HG02642 (cell line): Measurements from ENCODE around the gene UQCR10.

ENCODE experiments used
- ATAC-seq: cut with Tn5 transposase; IDR thresholded peaks from one replicate; pipeline ENCODE4 v1.9.1; 2021; ENCODE audit warnings: mild to moderate bottlenecking; ENCODE audit not compliant: unreplicated experiment, poor library complexity

Gene UQCR10

GRCh38 chr22:29793396-29793795 is 26.2 kb downstream of the UQCR10 start:
- ATAC-seq = no peak

GRCh38 chr22:29795663-29796062 is 28.5 kb downstream of the UQCR10 start:
- ATAC-seq = no peak

GRCh38 chr22:29797351-29797750 is 30.2 kb downstream of the UQCR10 start:
- no peak for ATAC-seq

GRCh38 chr22:29798318-29798717 is 31.1 kb downstream of the UQCR10 start:
- no peak for ATAC-seq

GRCh38 chr22:29798801-29799200 is 31.6 kb downstream of the UQCR10 start:
- ATAC-seq = no peak

DNA sequence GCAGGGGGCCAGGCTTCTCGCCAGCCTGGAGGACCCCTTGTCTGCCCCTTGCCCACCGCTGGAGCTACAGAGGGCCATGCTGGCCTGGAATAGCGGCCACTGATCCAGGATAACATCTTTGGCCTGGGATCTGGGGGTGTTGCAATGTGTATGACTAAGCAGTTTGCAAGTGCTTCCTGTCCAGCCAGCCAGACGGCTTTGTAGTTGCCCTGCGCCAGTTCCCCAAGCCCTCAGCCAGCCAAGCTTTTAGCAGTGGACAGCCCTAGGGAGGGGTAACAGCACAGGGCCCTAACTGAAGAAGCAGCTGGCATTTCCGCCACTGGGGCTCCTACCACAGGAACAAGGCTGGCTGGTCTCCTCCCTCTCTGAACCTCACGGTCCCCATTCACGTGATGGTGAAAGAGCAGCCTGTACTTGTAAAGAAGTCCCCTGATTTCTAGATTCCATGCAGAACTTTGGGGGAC is 32.1 kb downstream of the UQCR10 start:
- ATAC-seq = no peak

DNA sequence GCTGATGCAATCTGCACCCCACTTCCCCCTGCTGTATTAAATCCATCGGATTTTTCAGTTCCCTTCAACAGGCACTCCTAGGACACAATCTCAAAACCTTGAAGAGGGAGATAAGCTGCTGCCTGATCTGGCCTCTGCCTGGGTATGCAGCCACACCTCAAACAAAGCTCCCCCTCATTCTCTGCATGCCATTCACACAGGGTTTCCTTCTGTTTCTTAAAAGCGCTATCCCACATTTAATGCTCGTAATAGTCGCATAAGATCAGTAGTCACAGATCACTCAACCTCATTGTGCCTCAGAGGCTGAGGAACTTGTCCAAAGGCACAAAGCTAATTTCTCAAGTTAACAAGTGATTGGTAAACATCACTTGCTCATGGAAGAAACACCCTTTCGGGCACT is 34.0 kb downstream of the UQCR10 start:
- ATAC-seq = no peak

- ATAC-seq = no peak
Observed at GRCh38 chr22:29801796-29802195, 34.6 kb downstream of the UQCR10 start.

DNA sequence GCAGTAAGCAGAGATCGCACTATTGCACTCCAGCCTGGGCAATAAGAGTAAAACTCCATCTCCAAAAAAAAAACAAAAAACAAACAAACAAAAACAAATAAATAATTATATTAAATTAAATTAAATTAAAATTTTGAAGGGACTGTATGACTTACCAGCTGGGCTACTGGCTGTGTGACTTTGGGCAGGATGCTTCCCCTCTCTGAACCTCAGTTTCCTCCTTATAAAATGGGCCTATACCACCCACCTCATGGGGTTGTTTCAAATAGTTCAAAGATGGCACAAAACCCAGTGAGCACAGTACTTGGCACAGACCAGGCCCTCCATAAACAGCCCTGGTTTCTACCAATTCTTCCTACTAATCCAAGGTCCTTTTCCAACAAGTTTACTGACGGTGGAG is 36.0 kb downstream of the UQCR10 start:
- ATAC-seq = no peak

DNA sequence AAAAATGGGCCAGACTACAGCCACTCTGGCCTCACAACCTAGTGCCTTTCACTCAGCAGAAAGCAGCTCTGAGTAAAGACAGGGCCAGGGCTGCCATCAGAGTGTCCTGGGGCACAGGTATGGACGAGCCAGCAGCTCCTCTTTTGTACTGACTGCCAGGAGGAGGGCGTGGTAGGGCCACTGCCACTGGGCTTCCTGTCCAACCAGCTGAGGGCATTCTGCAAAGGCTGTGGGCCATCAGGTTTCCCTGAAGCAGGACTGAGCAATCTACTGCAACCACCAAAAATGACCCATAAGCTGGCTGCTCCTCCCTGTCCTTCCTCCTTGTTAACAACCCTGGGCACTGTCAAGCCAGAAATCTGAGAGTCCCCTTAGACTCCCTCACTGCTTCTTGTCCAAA is 37.8 kb downstream of the UQCR10 start:
- no peak for ATAC-seq

- no peak for ATAC-seq
Observed at GRCh38 chr22:29806196-29806595, 39.0 kb downstream of the UQCR10 start.

- no peak for ATAC-seq
Observed at GRCh38 chr22:29810216-29810615, 43.0 kb downstream of the UQCR10 start.

DNA sequence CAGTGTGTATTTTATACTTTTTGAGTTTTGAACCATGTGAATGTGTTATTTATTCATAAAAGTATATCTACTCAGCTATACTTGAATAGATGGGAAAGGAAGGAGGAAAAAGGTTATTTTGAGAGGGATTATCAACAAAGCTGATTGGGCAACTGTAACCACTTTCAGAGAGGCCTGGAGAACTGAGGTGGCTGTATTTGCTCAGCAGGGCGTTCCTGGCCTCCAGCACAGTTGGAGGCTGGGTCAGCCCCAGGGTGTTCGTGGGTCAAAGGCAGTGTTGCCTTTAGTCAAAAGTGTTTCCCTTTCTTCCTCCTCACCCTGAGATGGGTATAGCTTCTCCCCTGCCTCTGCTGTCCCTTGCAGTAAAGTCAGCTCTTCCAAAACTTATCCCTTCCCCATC is 44.2 kb downstream of the UQCR10 start:
- ATAC-seq = no peak

- no peak for ATAC-seq
Observed at GRCh38 chr22:29813126-29813525, 46.0 kb downstream of the UQCR10 start.

DNA sequence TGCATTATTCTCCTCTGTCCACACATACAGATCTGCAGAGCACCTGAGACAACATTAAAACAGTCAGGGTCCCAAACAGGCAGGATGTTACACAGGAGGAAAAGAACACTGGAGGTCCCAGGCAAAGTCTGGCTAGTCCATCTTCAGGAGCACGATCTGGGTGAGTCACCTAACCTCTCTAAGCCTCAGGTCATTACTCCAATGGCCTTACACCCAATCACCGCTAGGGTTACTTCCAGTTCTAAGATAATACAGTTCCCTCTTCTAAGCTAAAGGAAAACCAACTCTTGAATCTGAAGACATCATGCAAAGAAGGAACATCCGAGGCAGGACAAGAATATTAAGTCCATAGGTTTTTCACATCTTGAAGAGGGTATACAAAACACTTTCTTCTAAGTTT is 46.4 kb downstream of the UQCR10 start:
- ATAC-seq = no peak

DNA sequence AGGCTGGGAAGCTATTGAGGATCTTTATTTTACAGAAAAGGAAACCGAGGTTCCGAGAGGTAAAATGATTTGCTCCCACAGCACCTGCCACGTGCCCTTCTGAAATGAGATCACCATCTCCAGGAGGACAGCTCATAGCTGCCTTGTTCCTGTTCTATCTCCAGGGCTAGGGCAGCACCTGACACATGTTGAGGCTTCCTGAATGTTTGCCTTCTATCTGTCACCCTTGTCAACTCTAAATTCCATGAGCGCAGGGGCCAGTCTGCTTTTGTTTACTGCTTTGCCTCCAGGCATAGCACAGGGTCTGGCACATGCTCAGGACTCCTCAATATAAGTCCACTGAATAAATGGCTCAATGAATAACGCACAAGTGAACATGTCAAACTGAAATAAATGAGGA is 46.8 kb downstream of the UQCR10 start:
- ATAC-seq = no peak

- ATAC-seq = no peak
Observed at GRCh38 chr22:29815580-29815979, 48.4 kb downstream of the UQCR10 start.

DNA sequence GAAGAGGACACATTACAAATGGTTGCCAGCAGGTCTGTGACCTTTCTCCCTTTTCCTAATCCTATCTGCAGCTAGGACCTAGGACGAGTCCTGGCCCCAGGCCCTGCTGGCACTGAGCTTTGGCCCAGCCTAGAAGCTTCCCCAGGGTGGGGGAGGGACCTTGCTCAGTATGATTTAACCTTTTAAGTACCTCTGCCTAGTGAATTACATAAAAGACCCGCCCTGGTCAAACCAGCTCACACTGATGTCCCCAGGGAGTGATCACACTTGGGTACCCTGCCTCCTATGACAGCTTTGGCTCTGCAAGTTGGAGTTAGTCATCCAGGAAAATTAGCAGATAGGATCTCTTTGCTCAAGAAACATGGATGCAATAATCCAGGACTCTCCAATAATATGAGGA is 49.0 kb downstream of the UQCR10 start:
- no peak for ATAC-seq

DNA sequence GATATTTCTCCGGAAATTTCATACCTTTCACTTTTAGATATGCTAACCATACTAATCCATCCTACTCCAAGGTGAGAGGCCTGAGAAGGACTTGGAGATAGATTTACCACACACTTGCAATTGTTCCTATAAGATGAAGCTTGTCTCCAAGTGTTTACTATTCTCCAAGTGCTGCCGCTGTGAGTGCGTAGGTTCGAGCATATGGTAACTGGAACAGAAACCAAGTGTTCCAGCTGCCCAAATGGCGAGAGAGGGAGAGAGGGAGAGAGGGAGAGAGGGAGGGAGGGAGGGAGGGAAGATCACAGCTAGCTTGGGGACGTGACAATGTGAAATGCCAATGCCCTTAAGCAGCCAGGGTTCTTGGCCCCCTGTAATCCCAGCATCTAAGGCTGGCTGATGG is 49.4 kb downstream of the UQCR10 start:
- ATAC-seq = no peak

DNA sequence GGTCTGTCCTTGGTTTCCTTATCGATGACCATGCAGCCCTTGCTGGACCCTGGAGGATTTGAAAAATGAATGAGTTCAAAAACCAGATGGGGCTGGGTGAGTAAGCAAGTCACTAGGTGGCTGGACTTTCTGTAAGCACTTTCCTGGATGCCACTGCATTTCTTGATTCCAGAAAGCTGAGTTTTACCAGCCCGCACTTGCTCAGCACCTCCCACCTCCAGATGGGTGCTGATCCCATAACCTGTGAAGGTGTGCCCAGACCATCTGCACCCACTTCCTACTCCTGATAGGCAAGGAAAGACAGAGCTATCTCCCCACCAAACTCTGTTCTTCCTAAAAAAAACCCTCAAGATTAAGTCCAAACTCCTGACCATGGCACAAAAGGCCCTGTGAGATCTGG is 49.8 kb downstream of the UQCR10 start:
- ATAC-seq = no peak

GRCh38 chr22:29817724-29818123 is 50.6 kb downstream of the UQCR10 start:
- ATAC-seq = no peak

- ATAC-seq = no peak
Observed at GRCh38 chr22:29819501-29819900, 52.3 kb downstream of the UQCR10 start.
